Colonic mucosa (tissue), 4 donors: ENCODE data around the gene RIOX2. TPM values are rescaled to one million over a fixed set of nuclear protein-coding genes. Genes with fewer than 3 reads are reported as not detected.

Experiments
- DNase-seq: peaks from one replicate; pipeline ENCODE4 v3.0.0-alpha.2; 2020
- H3K27ac ChIP-seq: fragments of 200-600 bp; one replicate; pipeline ENCODE4 v1.8.0; 2021
- H3K27me3 ChIP-seq: fragments of 200-600 bp; one replicate; pipeline ENCODE4 v1.8.0; 2021
- H3K36me3 ChIP-seq: fragments of 200-600 bp; one replicate; pipeline ENCODE4 v1.8.0; 2021
- H3K4me1 ChIP-seq: fragments of 200-600 bp; one replicate; pipeline ENCODE4 v1.8.0; 2021; ENCODE audit warnings: mild to moderate bottlenecking
- H3K4me3 ChIP-seq: fragments of 200-600 bp; one replicate; pipeline ENCODE4 v1.8.0; 2021
- H3K9ac ChIP-seq, 2 donors: one replicate each; pipeline ENCODE4 v1.7.0; 2013; ENCODE audit warnings: control low read depth in 2 of 2, low read depth in 2 of 2, low read length in 2 of 2
- H3K9me3 ChIP-seq: fragments of 200-600 bp; one replicate; pipeline ENCODE4 v1.8.0; 2021
- intact Hi-C: fragments of 100-400 bp; cut with DNase I; formaldehyde crosslinking; loops from one replicate; pipeline ENCODE4 v1.14.1; 2022
- total RNA-seq, 2 donors: library from RNA; stranded (reverse); fragmentation: NEBNext Ultra II Directional in 1 of 2; extraction: Animal tissue kit (Norgen Biotek cat#: 25700) in 1 of 2; gene quantifications; one replicate each; pipeline ENCODE4 v1.2.1, GENCODE V29; 2021
- TF ChIP-seq, protein P1 (sequence below): fragments of 200-600 bp; IDR thresholded peaks from one replicate; pipeline ENCODE4 v1.8.0; 2022; ENCODE audit warnings: antibody characterized with exemption, mild to moderate bottlenecking
- donor health status: healthy.
- donor health status: DM: no; HTN: no; CAD: no.
- donor health status: DM: no; HTN: no; CAD: no.

RIOX2 gene
- total RNA-seq, 2 donors from 2014 or later: 17.6 to 21.9 TPM

DNA sequence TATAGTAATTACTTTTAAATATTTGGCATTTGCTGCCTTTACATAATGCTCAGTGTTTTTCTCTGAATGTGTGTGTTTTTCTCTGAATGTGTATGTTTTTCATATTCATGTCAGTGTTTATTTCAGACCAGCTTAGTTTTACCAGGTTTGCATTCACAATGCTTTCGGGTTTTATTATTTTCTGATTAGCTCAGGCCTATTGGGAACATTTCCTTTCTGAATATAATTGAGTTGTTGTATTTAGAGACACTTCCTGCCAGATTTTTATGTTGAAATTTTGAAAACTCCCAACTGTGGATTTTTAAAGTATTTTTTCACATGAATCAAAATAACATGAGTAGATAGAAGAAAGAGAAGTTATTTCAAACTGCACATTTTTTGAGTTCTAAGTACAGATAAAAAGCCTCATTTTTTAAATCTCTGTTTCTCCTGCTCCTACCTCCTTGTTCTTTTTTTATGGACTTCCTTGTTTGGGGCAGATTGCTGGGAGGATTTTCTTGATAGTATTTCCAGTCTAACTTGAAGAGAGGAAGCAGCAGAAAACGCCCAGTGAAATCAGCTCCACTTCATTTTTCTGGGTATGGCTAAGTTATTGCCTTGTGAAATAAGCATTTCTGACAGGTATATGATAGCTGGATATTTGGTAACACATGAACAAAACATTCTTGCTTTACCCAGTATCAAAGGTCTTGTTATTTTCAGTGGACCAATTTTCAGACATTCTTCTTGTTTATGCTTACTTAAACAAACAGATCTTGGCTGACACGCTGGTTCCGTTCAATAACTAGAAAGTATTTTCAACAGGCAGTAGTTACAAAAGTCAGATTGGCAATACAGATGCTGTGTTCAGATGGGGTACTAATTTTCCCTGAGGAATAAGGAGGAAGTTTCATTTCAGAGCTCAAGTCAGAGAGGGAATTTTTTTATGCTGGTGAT is 70.7 kb downstream of the RIOX2 start:
- Histone ChIP-seq H3K9ac (no peak overlapping the region), H3K27me3 (no peaks in the 10 kb centered on the region), H3K4me1 (no peaks in the 10 kb centered on the region), H3K9me3 (no peaks in the 10 kb centered on the region), H3K36me3 (peaks cover 3% of the 10 kb centered on the region), H3K27ac (peak overlapping the region; percentile 38), H3K4me3 (no peak overlapping the region)
- intact Hi-C loops: no loop called here
- DNase-seq: peak; percentile 41
- TF ChIP-seq, protein P1, sequence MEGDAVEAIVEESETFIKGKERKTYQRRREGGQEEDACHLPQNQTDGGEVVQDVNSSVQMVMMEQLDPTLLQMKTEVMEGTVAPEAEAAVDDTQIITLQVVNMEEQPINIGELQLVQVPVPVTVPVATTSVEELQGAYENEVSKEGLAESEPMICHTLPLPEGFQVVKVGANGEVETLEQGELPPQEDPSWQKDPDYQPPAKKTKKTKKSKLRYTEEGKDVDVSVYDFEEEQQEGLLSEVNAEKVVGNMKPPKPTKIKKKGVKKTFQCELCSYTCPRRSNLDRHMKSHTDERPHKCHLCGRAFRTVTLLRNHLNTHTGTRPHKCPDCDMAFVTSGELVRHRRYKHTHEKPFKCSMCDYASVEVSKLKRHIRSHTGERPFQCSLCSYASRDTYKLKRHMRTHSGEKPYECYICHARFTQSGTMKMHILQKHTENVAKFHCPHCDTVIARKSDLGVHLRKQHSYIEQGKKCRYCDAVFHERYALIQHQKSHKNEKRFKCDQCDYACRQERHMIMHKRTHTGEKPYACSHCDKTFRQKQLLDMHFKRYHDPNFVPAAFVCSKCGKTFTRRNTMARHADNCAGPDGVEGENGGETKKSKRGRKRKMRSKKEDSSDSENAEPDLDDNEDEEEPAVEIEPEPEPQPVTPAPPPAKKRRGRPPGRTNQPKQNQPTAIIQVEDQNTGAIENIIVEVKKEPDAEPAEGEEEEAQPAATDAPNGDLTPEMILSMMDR: no peak

DNA sequence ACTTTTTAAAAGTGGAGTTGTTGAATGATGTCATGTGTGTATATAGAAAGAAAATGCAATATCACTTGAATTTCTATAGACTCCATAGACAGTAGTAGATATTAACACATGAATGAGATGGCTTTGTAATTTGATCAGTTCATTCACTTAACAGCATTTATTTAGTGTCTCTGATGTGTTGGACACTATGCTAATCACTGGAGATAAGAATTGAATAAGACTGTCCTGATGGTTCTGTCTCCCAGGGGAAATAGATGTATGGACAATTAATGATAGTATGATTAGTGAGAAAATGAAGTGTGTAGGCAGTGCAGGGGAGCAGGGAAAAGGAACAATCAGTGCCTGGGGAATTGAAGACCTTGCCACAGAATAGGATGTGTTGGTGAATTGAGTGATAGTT is 72.9 kb downstream of the RIOX2 start:
- no peaks in the 10 kb centered on the region for H3K4me1 ChIP-seq
- peaks cover 3% of the 10 kb centered on the region for H3K36me3 ChIP-seq
- H3K9ac ChIP-seq: no peak overlapping the region
- H3K4me3 ChIP-seq: no peak overlapping the region
- TF ChIP-seq, protein P1: no peak
- no peak overlapping the region for H3K27ac ChIP-seq
- DNase-seq: no peak
- no peaks in the 10 kb centered on the region for H3K9me3 ChIP-seq
- H3K27me3 ChIP-seq: no peaks in the 10 kb centered on the region
- intact Hi-C loops: no loop called here

DNA sequence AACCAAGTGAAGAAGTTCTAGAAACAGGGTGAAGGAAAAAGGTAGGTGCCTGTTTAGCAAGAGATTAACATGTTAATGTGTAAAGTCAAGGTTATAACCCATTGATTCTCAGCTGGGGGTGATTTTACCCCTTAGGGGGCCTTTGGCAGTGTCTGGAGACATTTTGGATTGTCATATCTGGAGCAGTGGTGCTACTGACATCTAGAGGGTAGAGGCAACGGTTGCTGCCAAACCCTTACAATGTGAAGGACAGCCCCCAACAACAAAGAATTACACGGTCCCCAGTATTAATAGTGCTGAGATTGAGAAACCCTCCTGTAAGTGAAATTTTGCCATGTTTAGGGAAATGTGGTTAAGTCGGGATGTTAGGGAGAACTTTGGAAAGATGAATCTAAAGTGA is 75.7 kb downstream of the RIOX2 start:
- Histone ChIP-seq H3K4me3 (no peak overlapping the region), H3K27ac (no peak overlapping the region), H3K36me3 (peaks cover 3% of the 10 kb centered on the region), H3K4me1 (no peaks in the 10 kb centered on the region), H3K9ac (no peak overlapping the region), H3K27me3 (no peaks in the 10 kb centered on the region), H3K9me3 (no peaks in the 10 kb centered on the region)
- TF ChIP-seq, protein P1: no peak
- intact Hi-C loops: no loop called here
- DNase-seq: no peak

DNA sequence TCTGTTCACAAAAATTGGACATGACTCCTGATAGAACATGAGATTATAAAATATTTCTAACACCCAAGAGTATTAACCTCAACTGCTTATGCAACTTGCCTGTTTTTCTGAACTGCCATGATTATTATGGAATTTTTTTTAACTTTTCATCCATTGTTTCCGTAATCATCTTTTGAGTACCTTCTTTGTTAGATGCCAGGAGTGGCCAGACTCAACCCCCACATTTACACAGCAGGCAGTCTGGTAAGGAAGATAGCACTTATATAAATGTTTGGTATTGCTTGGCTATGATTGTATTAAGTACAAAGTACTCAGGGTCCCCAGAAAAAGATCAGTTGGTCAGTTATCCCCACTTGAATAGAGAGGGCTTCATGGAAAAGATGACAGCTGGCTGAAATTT is 76.1 kb downstream of the RIOX2 start:
- TF ChIP-seq, protein P1: no peak
- no peak for DNase-seq
- Histone ChIP-seq H3K9ac (no peak overlapping the region), H3K27me3 (no peaks in the 10 kb centered on the region), H3K9me3 (no peaks in the 10 kb centered on the region), H3K4me1 (no peaks in the 10 kb centered on the region), H3K36me3 (peaks cover 3% of the 10 kb centered on the region), H3K27ac (no peak overlapping the region), H3K4me3 (no peak overlapping the region)
- intact Hi-C loops: no loop called here

DNA sequence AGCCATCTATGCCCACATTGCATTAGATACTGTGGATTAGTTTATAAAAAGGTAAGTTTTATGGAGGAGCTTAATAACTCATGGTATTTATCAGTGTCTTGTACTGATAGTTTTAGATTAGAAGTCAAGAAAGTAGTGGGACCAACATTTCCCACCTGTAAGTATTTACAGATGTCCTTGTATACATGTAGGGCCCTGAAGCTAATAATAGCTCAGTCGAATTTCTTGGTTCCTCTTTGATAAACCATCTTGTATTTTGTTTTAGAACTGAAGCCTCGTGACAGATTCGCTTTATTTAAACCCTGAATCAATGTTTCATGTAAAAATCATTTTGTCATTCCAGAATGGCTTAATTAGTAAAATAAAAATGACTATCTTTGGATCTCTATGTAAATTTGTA is 77.0 kb downstream of the RIOX2 start:
- no peak overlapping the region for H3K27ac ChIP-seq
- no peak overlapping the region for H3K9ac ChIP-seq
- H3K4me3 ChIP-seq: no peak overlapping the region
- DNase-seq: no peak
- H3K9me3 ChIP-seq: no peaks in the 10 kb centered on the region
- TF ChIP-seq, protein P1: no peak
- peaks cover 3% of the 10 kb centered on the region for H3K36me3 ChIP-seq
- H3K27me3 ChIP-seq: no peaks in the 10 kb centered on the region
- intact Hi-C loops: no loop called here
- H3K4me1 ChIP-seq: no peaks in the 10 kb centered on the region
